Prostate gland (tissue), 2 donors: ENCODE results near the gene TMEM220. TPM values are rescaled to one million over a fixed set of nuclear protein-coding genes. Genes with fewer than 3 reads are reported as not detected.

Experiments
- DNase-seq: peaks from one replicate; pipeline ENCODE4 v3.0.0-alpha.2; 2019; ENCODE audit warnings: low spot score
- H3K27ac ChIP-seq, 2 donors: fragments of 200-600 bp; sonication (generic); 2 replicates each; pipeline ENCODE4 v1.5.1; 2017 to 2019
- H3K27me3 ChIP-seq: fragments of 200-600 bp; sonication (generic); replicated peaks from 2 replicates; pipeline ENCODE4 v1.5.1; 2019; ENCODE audit not compliant: insufficient read depth
- H3K36me3 ChIP-seq, 2 donors: fragments of 200-600 bp; sonication (generic); 1 replicate in 1 of 2; 2 replicates in 1 of 2; pipeline versions ENCODE4 v1.5.1 to v1.8.1; 2017 to 2019
- H3K4me1 ChIP-seq: fragments of 200-600 bp; sonication (generic); replicated peaks from 2 replicates; pipeline ENCODE4 v1.5.1; 2019
- H3K4me3 ChIP-seq, 2 donors: fragments of 200-600 bp; sonication (generic); 2 replicates each; pipeline ENCODE4 v1.5.1; 2017 to 2019
- H3K9me3 ChIP-seq: fragments of 200-600 bp; sonication (generic); 2 replicates; pipeline ENCODE4 v1.5.1; 2017
- CTCF ChIP-seq, 4 experiments: fragments of 200-600 bp in 2 of 4; fragments of 450-650 bp in 2 of 4; sonication (generic) in 2 of 4; IDR thresholded peaks; 1 replicate in 3 of 4; 2 replicates in 1 of 4; pipeline ENCODE4 v1.5.1; 2016 to 2019; ENCODE audit warnings: antibody characterized with exemption in 4 of 4, mild to moderate bottlenecking in 2 of 4, moderate library complexity in 2 of 4
- POLR2A ChIP-seq: fragments of 450-650 bp; IDR thresholded peaks from one replicate; pipeline ENCODE4 v1.6.1; 2016; ENCODE audit warnings: antibody characterized with exemption, mild to moderate bottlenecking
- POLR2AphosphoS5 ChIP-seq: sonication (generic); formaldehyde crosslinking; IDR thresholded peaks from one replicate; pipeline ENCODE4 v1.6.1; 2017; ENCODE audit warnings: antibody characterized with exemption
- WGBS: methylation state at CpG from one replicate; pipeline ENCODE4 v1.1.5; 2018; 5-methylcytosine and 5-hydroxymethylcytosine counted together
- intact Hi-C: fragments of 100-400 bp; cut with DNase I; formaldehyde crosslinking; loops from one replicate; pipeline ENCODE4 v1.14.2; 2022
- total RNA-seq, 2 donors: library from RNA; depleted of rRNA; stranded (reverse); fragments of >200 nt; gene quantifications; one replicate each; pipeline ENCODE4 v1.1.0, GENCODE V29; 2016

TMEM220 gene
- total RNA-seq: 10 to 100 TPM; 18.4 to 30.1 TPM

GRCh38 chr17:10729334-10730193 is at the start of gene TMEM220:
TSS of gene TMEM220 (minus strand) at chr17:10730023. CDS start at chr17:10729851, 172 bp downstream.
- no peaks in the 10 kb centered on the region for H3K27me3 ChIP-seq
- no peaks in the 10 kb centered on the region for H3K9me3 ChIP-seq
- H3K4me3 ChIP-seq: peak within 1 kb of the TSS; percentile 52 to 63
- peak; percentile 63 for TF ChIP-seq POLR2A
- no peak for TF ChIP-seq CTCF (IDR thresholded peaks at IDR 0.05)
- TF ChIP-seq POLR2AphosphoS5: peak; percentile 45
- WGBS: 1% methylated on average over 77 of the region's 79 CpGs
- H3K36me3 ChIP-seq: no peaks in the 10 kb centered on the region
- H3K27ac ChIP-seq: peak within 1 kb of the TSS; percentile 96 to 97
- peak; percentile 66 for DNase-seq
- peaks cover 3% of the 10 kb centered on the region for H3K4me1 ChIP-seq
- intact Hi-C loops: loop anchor here (2.0 to 10.0 kb wide), 2 partner anchors 31 to 1265 kb away; partner anchors contain the start of gene ZNF18

GRCh38 chr17:10779609-10780008 is 49.8 kb upstream of the TMEM220 start:
- WGBS: 49% methylated on average over 2 of the region's 2 CpGs
- peak; percentile 30 for DNase-seq
- no peaks in the 10 kb centered on the region for H3K4me1 ChIP-seq
- H3K4me3 ChIP-seq: no peak overlapping the region
- peak overlapping the region; percentile 20 to 41 for H3K27ac ChIP-seq
- no peaks in the 10 kb centered on the region for H3K27me3 ChIP-seq
- no peaks in the 10 kb centered on the region for H3K9me3 ChIP-seq
- intact Hi-C loops: no loop called here
- no peak for TF ChIP-seq POLR2A
- TF ChIP-seq POLR2AphosphoS5: peak; percentile 68
- H3K36me3 ChIP-seq: no peaks in the 10 kb centered on the region

- Histone ChIP-seq H3K36me3 (no peaks in the 10 kb centered on the region), H3K4me1 (no peaks in the 10 kb centered on the region), H3K27ac (no peak overlapping the region), H3K4me3 (no peak overlapping the region), H3K27me3 (no peaks in the 10 kb centered on the region), H3K9me3 (no peaks in the 10 kb centered on the region)
- WGBS: 79% methylated on average over 6 of the region's 6 CpGs
- no peak for TF ChIP-seq CTCF (IDR thresholded peaks at IDR 0.05)
- TF ChIP-seq POLR2A: no peak
- no peak for TF ChIP-seq POLR2AphosphoS5
- intact Hi-C loops: no loop called here
- DNase-seq: no peak
Observed at GRCh38 chr17:10777890-10778289, 48.1 kb upstream of the TMEM220 start.

GRCh38 chr17:10777131-10777807 is 47.4 kb upstream of the TMEM220 start:
- TF ChIP-seq POLR2A (no peak), POLR2AphosphoS5 (no peak), CTCF (IDR thresholded peaks at IDR 0.05) (no peak)
- Histone ChIP-seq H3K36me3 (no peaks in the 10 kb centered on the region), H3K4me1 (no peaks in the 10 kb centered on the region), H3K27ac (no peak overlapping the region), H3K9me3 (no peaks in the 10 kb centered on the region), H3K27me3 (no peaks in the 10 kb centered on the region), H3K4me3 (no peak overlapping the region)
- WGBS: 84% methylated on average over 11 of the region's 11 CpGs
- intact Hi-C loops: no loop called here
- no peak for DNase-seq

- H3K9me3 ChIP-seq: no peaks in the 10 kb centered on the region
- 27% methylated on average over 2 of the region's 2 CpGs for WGBS
- H3K4me3 ChIP-seq: no peak overlapping the region
- intact Hi-C loops: no loop called here
- H3K27me3 ChIP-seq: no peaks in the 10 kb centered on the region
- no peak overlapping the region for H3K27ac ChIP-seq
- DNase-seq: no peak
- no peaks in the 10 kb centered on the region for H3K36me3 ChIP-seq
- TF ChIP-seq CTCF (IDR thresholded peaks at IDR 0.05) (no peak), POLR2A (no peak), POLR2AphosphoS5 (no peak)
- no peaks in the 10 kb centered on the region for H3K4me1 ChIP-seq
Observed at GRCh38 chr17:10776381-10776780, 46.6 kb upstream of the TMEM220 start.
